HG03064 (cell line): Measurements from ENCODE around the gene RIN3.

Source experiments
- ATAC-seq: cut with Tn5 transposase; IDR thresholded peaks from one replicate; pipeline ENCODE4 v1.9.1; 2021; ENCODE audit warnings: low read depth; ENCODE audit not compliant: unreplicated experiment

RIN3 gene

GRCh38 chr14:92589213-92589852, 75.8 kb downstream of the RIN3 start:
- ATAC-seq: no peak

DNA sequence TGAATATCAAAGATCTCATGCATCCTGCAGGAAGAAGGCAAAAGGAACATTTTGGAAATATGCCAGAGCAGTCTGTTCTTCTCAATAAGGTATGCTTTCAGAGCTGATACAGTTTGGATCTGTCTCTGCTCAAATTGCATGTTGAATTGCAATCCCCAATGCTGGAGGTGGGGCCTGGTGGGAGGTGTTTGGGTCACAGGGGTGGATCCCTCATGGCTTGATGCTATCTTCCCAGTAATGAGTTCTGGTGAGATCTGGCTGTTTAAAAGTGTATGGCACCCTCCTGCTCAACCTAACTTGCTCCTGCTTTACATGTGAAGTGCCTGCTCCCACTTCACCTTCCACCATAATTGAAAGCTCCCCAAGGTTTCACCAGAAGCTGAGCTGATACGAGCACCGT, 76.6 kb downstream of the RIN3 start:
- ATAC-seq: no peak

DNA sequence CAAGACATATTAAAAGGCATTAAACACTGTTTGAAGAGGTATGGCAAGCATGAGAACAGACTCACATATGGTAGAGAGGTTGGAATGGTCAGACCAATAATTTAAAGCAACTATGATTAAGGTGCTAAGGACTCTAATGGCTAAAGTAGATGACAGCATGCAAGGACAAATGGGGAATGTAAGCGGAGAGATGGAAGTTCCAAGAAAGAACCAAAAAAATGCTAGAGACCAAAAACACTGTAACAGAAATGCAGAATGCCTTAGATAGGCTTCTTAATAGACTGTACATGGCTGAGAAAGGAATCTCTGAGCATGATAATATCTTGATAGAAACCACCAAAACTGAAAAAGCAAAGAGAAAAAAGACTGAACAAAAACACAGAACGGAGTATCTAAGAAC, 77.4 kb downstream of the RIN3 start:
- ATAC-seq: no peak

DNA sequence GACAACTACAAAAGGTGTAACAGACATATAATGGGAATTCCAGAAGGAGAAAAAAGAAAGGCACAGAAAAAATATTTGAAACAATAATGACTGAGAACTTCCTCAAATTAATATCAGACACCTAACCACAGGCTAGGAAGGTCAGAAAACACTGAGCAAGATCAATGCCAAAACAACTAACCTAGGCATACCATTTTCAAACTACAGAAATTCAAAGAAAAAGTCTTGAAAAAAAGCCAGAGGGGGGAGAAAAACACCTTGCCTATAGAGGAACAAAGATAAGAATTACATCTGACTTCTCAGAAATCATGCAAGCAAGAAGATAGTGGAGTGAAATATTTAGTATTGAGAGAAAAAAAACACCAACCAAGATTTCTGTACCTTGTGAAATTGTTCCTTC, 77.8 kb downstream of the RIN3 start:
- no peak for ATAC-seq

DNA sequence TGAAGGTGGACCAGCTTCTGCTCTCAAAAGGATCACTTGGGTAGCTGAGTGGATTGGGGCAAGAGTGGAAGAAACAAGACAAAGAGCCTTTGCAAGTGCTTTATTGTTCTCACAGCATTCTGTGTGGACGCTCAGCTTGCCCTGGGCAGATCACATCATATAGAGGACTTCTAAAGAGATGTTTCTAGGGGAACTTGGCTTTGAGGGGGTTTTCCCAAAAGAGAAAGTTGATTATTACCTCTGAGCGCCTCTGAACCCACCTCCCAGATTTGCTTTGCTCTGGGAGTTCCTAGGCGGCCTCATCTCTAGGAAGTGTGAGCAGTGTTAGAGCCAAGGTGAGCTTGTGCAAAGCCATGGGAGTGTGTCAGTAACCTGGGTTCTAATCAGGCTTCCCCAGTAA, 81.7 kb downstream of the RIN3 start:
- no peak for ATAC-seq

DNA sequence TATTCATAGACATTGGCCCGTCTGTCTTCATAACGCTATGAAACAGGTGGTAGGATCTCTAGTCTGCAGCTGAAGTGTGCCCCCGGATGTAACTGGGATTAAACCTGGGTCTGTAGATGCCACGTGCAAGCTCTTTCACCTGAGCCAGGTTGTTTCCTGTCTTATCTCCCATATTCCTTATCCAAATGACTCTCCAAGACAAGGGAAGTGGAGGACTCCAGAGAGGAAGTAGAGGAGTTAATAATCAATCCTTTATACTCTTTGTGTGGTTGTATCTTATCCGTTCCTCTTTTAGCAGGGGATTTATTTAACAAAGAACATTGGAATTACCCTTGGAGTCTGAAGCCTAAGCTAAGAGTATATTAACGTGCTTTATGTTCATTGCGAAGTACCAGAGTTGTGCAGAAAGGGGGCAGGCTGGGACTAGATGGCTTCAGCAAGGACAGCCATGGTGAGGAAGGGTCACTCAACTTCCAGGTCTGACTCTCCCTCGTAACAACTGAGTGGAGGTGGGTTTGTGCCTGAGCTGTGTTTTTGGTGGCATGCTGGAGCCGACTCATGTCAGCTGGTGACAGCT, 82.8 kb downstream of the RIN3 start:
- ATAC-seq: no peak

DNA sequence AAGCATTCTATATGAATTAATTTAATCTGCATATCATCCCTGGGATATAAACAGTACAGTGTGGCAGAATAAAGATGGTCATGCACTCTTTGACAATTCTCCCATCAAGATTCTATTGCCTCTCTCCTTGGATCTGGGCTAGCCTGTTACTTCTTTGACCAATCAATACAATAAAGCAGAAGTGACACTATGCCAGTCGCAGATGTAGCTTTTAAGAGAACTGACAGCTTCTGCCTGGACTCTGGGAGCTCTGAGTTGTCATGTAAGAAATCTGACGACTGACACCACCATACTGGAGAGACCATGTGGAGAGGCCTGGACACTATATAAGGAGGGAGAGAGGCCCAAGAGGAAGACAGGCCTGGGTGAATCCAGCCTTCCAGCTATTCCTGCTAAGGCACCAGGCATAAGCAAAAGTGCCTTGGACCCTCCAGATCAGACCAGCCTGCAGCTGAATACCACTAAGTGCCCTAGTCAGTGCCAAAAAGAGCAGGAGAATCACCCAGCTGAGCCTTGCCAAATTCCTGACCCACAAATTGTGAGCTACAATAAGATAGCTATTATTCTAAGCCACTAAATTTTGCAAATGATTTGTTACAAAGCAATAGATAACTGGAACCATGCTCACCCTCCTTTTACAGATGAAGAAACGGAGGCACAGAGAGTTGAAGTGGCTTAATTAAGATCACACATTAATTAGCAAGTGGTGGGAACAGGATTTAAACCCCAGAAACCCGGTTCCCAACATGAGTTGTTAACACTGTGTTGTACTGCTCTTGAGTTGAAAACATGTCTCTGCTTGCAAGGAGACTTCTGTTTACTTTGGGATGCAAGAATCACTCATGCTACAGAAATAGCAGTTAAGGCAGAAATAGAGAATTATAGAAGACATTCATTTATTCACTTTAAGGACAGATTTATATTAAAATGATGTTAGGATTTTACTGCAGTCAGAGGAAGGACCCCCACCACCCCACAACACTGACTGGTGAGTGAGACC, 84.6 kb downstream of the RIN3 start:
- no peak for ATAC-seq

GRCh38 chr14:92599811-92600210, 86.2 kb downstream of the RIN3 start:
- ATAC-seq: no peak

- no peak for ATAC-seq
Measured at GRCh38 chr14:92600318-92601053, 86.9 kb downstream of the RIN3 start.

DNA sequence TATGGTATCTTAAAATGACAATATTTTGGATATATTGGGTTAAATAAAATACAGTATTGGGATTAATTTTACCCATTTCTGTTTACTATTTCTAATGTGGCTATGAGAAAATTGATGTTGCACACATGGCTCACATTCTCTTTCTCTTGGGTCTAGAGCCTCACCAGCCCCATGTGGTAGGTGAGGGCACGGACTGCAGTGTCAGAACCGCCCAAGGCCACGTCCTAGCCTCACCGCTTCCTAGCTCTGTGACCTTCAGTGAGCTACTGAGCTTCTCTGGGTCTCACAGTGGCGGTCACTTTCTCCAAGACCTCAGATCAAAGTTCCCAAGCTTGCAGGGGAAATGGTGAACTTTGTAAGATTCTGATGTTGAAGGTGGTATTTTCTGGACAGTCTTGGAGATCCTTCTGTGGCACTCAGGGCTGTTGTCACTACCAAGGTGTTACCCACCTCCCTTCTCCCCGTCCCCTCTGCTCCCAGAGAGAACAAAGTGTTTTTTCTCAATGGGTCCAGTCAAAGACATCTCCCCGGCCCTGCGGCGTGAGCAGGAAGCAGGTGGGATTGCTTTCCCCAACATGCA, 87.6 kb downstream of the RIN3 start:
- ATAC-seq: no peak

GRCh38 chr14:92601757-92602417, 88.3 kb downstream of the RIN3 start:
- no peak for ATAC-seq

DNA sequence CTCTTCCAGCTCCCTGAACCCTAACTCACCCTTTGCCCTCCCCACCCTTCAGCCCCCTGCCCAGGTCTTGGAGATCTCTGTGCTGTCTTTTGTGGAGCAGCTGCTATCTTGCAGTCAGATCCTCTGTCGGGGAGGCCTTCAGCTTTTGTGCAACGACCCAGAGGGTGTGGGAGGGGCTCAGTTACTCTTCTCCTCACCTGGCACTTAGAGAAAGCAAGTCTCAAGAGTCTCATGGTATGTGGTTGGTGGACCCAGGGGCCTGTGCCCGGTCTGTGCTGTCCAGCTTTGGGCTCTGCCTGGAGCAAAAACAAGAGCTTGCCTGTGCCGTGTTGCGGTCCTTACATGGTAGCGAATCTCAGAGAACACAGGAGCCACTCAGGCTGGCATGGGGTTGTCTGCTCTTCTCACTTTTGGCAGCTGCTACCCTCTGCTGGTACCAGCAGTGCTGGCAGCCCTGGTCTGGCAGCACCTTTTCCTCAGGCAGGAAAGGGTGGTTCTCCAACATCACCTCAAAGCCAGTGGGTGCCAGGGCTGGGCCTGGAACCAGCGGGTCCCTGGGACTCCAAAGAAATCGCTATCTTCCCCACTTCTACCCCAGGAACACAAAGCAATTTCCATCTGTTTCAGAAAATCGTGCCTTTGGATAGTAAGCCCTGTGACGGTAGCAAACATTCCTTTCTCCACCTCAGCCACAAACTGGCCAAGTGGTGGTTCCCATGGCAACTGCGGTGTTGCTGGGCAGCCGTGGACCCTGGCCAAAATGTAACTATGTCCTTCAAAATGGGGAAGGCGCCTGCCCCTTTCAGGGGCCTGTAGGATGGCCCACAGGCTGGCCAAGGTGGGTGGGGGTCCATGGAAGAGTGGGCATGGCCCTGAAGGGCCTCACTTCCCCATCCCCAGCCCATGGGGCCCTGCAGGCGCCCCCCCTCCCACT, 90.0 kb downstream of the RIN3 start:
- ATAC-seq: no peak

DNA sequence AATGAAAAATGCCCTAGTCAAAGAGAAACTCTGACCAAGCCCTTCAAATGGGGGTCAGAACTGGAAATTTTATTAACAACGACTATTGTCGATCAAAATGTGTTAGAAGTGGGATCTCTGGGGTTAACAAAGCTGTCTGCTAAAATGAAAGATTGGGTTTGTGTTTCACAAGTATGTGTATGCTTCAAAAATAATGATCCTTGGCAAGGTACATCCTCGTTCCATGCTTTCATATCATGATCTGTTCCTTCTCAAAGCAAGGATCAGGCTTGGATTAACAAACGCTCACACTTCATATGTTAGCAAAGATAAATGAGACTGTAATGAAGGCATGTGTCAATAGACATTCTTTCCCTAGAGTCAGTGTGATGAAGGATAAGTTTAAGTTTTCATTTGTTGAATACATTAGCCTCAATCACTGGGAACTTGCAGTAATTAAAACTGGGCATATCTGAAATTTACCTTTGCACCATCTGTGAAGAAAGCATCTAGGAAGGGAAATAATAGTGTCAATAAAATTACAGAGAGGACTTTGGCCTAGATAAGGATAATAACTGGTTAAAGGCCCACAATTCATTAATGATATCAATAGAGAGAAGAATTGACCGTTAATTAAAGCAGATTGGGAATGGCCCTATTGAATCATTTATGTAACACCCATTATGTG, 91.8 kb downstream of the RIN3 start:
- ATAC-seq: no peak

DNA sequence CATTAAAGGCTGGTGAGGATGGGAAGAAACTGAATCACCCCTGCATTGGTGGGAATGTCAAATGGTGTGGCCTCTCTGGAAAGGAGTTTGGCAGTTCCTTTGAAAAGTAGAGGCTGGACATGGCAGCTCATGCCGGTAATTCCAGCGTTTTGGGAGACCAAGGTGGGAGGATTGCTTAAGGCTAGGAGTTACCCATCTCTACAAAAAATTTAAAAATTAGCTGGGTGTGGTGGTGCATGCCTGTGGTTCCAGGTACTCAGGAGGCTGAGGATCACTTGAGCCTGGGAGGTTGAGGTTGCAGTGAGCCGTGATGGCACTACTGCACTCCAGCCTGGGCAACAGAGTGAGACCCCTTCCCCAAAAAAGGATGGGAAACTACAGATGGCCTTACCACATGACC, 93.7 kb downstream of the RIN3 start:
- no peak for ATAC-seq

GRCh38 chr14:92607702-92608429, 94.3 kb downstream of the RIN3 start:
- no peak for ATAC-seq

- ATAC-seq: no peak
Measured at GRCh38 chr14:92609955-92610354, 96.4 kb downstream of the RIN3 start.

- no peak for ATAC-seq
Measured at GRCh38 chr14:92610849-92611271, 97.3 kb downstream of the RIN3 start.
